NCI-H82 (cell line): ENCODE measurements around the gene ZNF28.
"Not testable (repeated sequence)": the region's sequence is repeated elsewhere in the genome, so short reads cannot be mapped to it uniquely, and the experiment has no call there.

Experiments
- DNase-seq: peaks from one replicate; lab custom pipeline; 2025; lab: John Stamatoyannopoulos, UW

ZNF28 gene

GRCh38 chr19:52821204-52821960 lies at the start of gene ZNF28:
TSS of gene ZNF28 (minus strand) at chr19:52821633. CDS start at chr19:52817958, 3,675 bp downstream.
- DNase-seq: peak; percentile 69

GRCh38 chr19:52868031-52868430 lies 46.6 kb upstream of the ZNF28 start:
- not testable (repeated sequence) for DNase-seq

- DNase-seq: peak; percentile 72
Measured at GRCh38 chr19:52857378-52858191, 36.2 kb upstream of the ZNF28 start, which contains the start of gene ZNF468. TSS of gene ZNF468 (minus strand) at chr19:52857619. CDS start at chr19:52854272, 3,347 bp downstream.

- DNase-seq: not testable (repeated sequence)
Measured at GRCh38 chr19:52856540-52857377, 35.3 kb upstream of the ZNF28 start.

- DNase-seq: not testable (repeated sequence)
Measured at GRCh38 chr19:52847352-52847751, 25.9 kb upstream of the ZNF28 start.

GRCh38 chr19:52840825-52841465 lies 19.5 kb upstream of the ZNF28 start:
- not testable (repeated sequence) for DNase-seq

- not testable (repeated sequence) for DNase-seq
Measured at GRCh38 chr19:52834289-52834688, 12.9 kb upstream of the ZNF28 start.

- DNase-seq: not testable (repeated sequence)
Measured at GRCh38 chr19:52833541-52833940, 12.1 kb upstream of the ZNF28 start.

- DNase-seq: not testable (repeated sequence)
Measured at GRCh38 chr19:52829866-52830265, 8.4 kb upstream of the ZNF28 start.

GRCh38 chr19:52825765-52826164 lies 4.3 kb upstream of the ZNF28 start:
- DNase-seq: no peak

- DNase-seq: no peak
Measured at GRCh38 chr19:52823676-52824075, 2.2 kb upstream of the ZNF28 start.

GRCh38 chr19:52820472-52821203 lies 795 bp downstream of the ZNF28 start:
- DNase-seq: peak; percentile 3

GRCh38 chr19:52809801-52810200 lies 11.6 kb downstream of the ZNF28 start:
- no peak for DNase-seq

GRCh38 chr19:52799950-52800640 lies 21.3 kb downstream of the ZNF28 start:
- not testable (repeated sequence) for DNase-seq

GRCh38 chr19:52789440-52789839 lies 32.0 kb downstream of the ZNF28 start:
- no peak for DNase-seq

- DNase-seq: peak; percentile 51
Measured at GRCh38 chr19:52786464-52787354, 34.7 kb downstream of the ZNF28 start, which contains the start of gene ZNF600. TSS of gene ZNF600 (minus strand) at chr19:52786791. CDS start at chr19:52778888, 7,903 bp downstream.

GRCh38 chr19:52786078-52786463 lies 35.4 kb downstream of the ZNF28 start:
- DNase-seq: no peak

- no peak for DNase-seq
Measured at GRCh38 chr19:52785506-52785905, 35.9 kb downstream of the ZNF28 start.

GRCh38 chr19:52782864-52783263 lies 38.6 kb downstream of the ZNF28 start:
- not testable (repeated sequence) for DNase-seq
